Esophagus muscularis mucosa (tissue), 4 donors: ENCODE results near the gene MAMLD1. TPM values are rescaled to one million over a fixed set of nuclear protein-coding genes. Genes with fewer than 3 reads are reported as not detected.

Source experiments
- DNase-seq: peaks from one replicate; pipeline ENCODE4 v3.0.0-alpha.2; 2017; ENCODE audit errors: extremely low spot score
- H3K27ac ChIP-seq, 4 donors: fragments of 200-600 bp; sonication (generic); replicated peaks in 1 of 4; 1 replicate in 3 of 4; 2 replicates in 1 of 4; pipeline ENCODE4 v1.5.1; 2016 to 2019; ENCODE audit warnings: mild to moderate bottlenecking in 1 of 4
- H3K27me3 ChIP-seq, 4 donors: fragments of 200-600 bp; sonication (generic); one replicate each; pipeline versions ENCODE4 v1.5.1 to v1.6.0; 2016 to 2019
- H3K36me3 ChIP-seq, 4 donors: fragments of 200-600 bp; sonication (generic); one replicate each; pipeline ENCODE4 v1.5.1; 2016 to 2019
- H3K4me1 ChIP-seq, 4 donors: fragments of 200-600 bp; sonication (generic); one replicate each; pipeline ENCODE4 v1.5.1; 2016 to 2019
- H3K4me3 ChIP-seq, 4 donors: fragments of 200-600 bp; sonication (generic); 1 replicate in 2 of 4; 2 replicates in 2 of 4; pipeline ENCODE4 v1.5.1; 2016 to 2019; ENCODE audit warnings: mild to moderate bottlenecking in 4 of 4, moderate library complexity in 1 of 4
- H3K9me3 ChIP-seq, 4 donors: fragments of 200-600 bp; sonication (generic); 1 replicate in 3 of 4; 2 replicates in 1 of 4; pipeline ENCODE4 v1.5.1; 2016 to 2019
- EP300 ChIP-seq: sonication (generic); formaldehyde crosslinking; IDR thresholded peaks from one replicate; pipeline ENCODE4 v1.6.1; 2017; ENCODE audit warnings: antibody characterized with exemption
- POLR2A ChIP-seq: fragments of 450-650 bp; IDR thresholded peaks from one replicate; pipeline ENCODE4 v1.6.1; 2017; ENCODE audit warnings: antibody characterized with exemption, moderate library complexity, mild to moderate bottlenecking, low read depth
- POLR2AphosphoS5 ChIP-seq, 2 donors: sonication (generic); formaldehyde crosslinking; IDR thresholded peaks; one replicate each; pipeline ENCODE4 v1.6.1; 2017; ENCODE audit warnings: antibody characterized with exemption in 2 of 2
- WGBS: methylation state at CpG from one replicate; pipeline ENCODE4 v1.1.5; 2018; 5-methylcytosine and 5-hydroxymethylcytosine counted together
- intact Hi-C: fragments of 100-400 bp; cut with DNase I; formaldehyde crosslinking; loops from one replicate; pipeline ENCODE4 v1.15.1; 2023
- total RNA-seq, 4 donors: library from RNA; depleted of rRNA; stranded (reverse); fragments of >200 nt; gene quantifications; one replicate each; pipeline versions ENCODE4 v1.1.0 to v1.2.1, GENCODE V29; 2016
- TF ChIP-seq, protein P1 (sequence below), 3 experiments: fragments of 200-600 bp in 2 of 3; fragments of 450-650 bp in 1 of 3; sonication (generic) in 2 of 3; IDR thresholded peaks; one replicate each; pipeline ENCODE4 v1.5.1; 2017 to 2019; ENCODE audit warnings: antibody characterized with exemption in 3 of 3, mild to moderate bottlenecking in 2 of 3, moderate library complexity in 1 of 3

MAMLD1 gene
- total RNA-seq, 4 donors from 2014 or later = 1.6 to 5.3 (median 3.3) TPM

DNA sequence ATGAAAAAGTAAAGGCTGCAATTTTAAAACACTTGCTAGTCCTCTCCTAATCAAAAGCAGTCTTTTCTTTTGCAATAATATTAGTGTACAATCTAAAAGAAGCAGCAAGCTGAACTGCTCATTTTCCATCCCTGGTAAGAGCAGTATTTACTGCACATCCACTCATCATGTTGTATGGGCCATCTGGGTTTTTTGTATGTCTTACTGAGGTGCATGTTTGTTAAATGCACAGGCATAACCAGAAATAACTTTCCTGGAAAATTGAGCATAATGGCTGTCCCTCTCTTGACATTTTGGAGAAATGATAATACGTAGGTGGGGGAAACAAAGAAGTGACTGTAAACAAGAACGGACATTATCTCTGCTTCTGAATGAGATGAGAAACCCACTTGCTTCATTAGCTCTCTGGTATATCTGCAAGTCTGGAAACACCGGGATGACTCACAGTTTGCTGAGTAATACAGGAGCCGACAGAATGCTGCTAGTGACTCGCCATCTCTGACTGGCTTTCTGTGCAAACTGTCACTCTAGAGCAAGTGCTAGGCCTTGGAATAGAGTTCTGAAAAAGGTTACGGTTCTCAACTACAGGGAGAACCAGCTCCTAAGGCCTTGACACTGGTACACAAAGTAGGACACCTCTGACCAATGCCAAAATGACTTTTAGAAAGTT lies 119.6 kb downstream of the MAMLD1 start:
- 47% methylated on average over 4 of the region's 6 CpGs for WGBS
- H3K4me3 ChIP-seq = no peak overlapping the region
- intact Hi-C loops = loop anchor here (10.0 kb wide), 1 partner anchor 118 kb away; the partner anchor contains the start of gene MAMLD1
- H3K4me1 ChIP-seq = no peaks in the 10 kb centered on the region
- TF ChIP-seq POLR2AphosphoS5 (IDR thresholded peaks at IDR 0.05) (no peak), POLR2A (no peak), EP300 (no peak)
- TF ChIP-seq, protein P1, sequence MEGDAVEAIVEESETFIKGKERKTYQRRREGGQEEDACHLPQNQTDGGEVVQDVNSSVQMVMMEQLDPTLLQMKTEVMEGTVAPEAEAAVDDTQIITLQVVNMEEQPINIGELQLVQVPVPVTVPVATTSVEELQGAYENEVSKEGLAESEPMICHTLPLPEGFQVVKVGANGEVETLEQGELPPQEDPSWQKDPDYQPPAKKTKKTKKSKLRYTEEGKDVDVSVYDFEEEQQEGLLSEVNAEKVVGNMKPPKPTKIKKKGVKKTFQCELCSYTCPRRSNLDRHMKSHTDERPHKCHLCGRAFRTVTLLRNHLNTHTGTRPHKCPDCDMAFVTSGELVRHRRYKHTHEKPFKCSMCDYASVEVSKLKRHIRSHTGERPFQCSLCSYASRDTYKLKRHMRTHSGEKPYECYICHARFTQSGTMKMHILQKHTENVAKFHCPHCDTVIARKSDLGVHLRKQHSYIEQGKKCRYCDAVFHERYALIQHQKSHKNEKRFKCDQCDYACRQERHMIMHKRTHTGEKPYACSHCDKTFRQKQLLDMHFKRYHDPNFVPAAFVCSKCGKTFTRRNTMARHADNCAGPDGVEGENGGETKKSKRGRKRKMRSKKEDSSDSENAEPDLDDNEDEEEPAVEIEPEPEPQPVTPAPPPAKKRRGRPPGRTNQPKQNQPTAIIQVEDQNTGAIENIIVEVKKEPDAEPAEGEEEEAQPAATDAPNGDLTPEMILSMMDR (IDR thresholded peaks at IDR 0.05) = no peak
- no peaks in the 10 kb centered on the region for H3K36me3 ChIP-seq
- no peak for DNase-seq
- no peaks in the 10 kb centered on the region for H3K27me3 ChIP-seq
- H3K9me3 ChIP-seq = no peaks in the 10 kb centered on the region
- H3K27ac ChIP-seq = no peak overlapping the region

DNA sequence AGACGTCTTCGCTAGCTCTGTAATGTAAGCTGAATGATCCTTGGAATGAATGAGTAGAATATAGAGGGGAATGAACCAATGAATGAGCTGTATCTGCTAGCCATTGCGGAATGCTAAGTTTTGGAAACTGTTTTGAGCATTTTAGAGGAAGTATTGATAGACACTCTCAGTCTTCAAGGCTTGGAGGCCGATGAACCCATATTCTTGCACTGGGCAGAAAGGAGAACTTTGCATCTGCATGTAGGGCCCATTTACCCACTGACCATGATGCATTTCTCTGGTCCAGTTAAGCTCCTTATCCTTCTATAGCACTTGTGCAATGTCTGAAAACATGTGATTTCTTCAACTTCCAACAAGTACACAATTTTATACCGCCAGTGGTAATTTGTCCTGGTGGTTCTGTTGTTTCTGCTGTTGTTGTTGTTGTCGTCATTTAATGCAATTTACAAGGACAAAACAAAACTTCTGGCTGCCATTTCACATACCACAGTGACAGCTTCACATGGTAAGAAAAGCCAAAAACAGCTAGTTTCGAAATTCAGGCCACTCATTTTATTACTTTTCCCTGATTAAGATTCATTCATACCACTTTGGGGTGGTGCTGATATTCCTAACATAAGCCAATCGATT lies 120.4 kb downstream of the MAMLD1 start:
- WGBS = 72% methylated on average over 8 of the region's 8 CpGs
- Histone ChIP-seq H3K27ac (no peak overlapping the region), H3K4me3 (no peak overlapping the region), H3K36me3 (no peaks in the 10 kb centered on the region), H3K9me3 (no peaks in the 10 kb centered on the region), H3K27me3 (no peaks in the 10 kb centered on the region), H3K4me1 (no peaks in the 10 kb centered on the region)
- intact Hi-C loops = loop anchor here (10.0 kb wide), 1 partner anchor 119 kb away; the partner anchor contains the start of gene MAMLD1
- DNase-seq = no peak
- TF ChIP-seq POLR2AphosphoS5 (IDR thresholded peaks at IDR 0.05) (no peak), EP300 (no peak), POLR2A (no peak)
- TF ChIP-seq, protein P1 (IDR thresholded peaks at IDR 0.05) = no peak

DNA sequence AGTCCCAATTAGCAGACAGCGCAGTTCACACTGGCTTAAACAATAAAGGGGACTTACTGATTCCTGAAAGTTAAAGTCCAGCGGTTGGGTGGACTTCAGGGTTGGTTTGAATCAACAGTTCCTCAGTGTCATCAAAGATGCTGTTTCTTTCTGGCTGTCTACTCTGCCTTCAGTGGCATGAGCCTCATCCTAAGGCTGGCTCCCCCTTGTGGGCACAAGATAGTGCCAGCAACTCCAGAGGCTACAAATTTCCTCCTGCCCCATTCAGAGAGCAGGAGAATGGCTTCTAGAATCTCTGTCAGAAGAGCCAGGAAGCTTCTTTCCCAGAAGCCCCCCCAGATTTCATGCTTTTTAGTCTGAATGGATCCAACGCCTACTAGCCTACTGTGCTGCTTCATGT lies 122.9 kb downstream of the MAMLD1 start:
- Histone ChIP-seq H3K27ac (no peak overlapping the region), H3K27me3 (no peaks in the 10 kb centered on the region), H3K4me3 (no peak overlapping the region), H3K9me3 (no peaks in the 10 kb centered on the region), H3K4me1 (no peaks in the 10 kb centered on the region), H3K36me3 (no peaks in the 10 kb centered on the region)
- 44% methylated on average over 3 of the region's 3 CpGs for WGBS
- TF ChIP-seq, protein P1 (IDR thresholded peaks at IDR 0.05) = peak; percentile 40 to 58 (median 44)
- no peak for TF ChIP-seq POLR2AphosphoS5 (IDR thresholded peaks at IDR 0.05)
- no peak for DNase-seq
- intact Hi-C loops = loop anchor here (10.0 kb wide), 1 partner anchor 121 kb away; the partner anchor contains the start of gene MAMLD1

GRCh38 chrX:150487369-150488094 lies 124.4 kb downstream of the MAMLD1 start:
- no peak for DNase-seq
- H3K36me3 ChIP-seq = no peaks in the 10 kb centered on the region
- intact Hi-C loops = loop anchor here (10.0 kb wide), 1 partner anchor 123 kb away; the partner anchor contains the start of gene MAMLD1

More at GRCh38 chrX:150487369-150488094, 124.4 kb downstream of the MAMLD1 start:
- Histone ChIP-seq H3K27ac (no peak overlapping the region), H3K4me3 (no peak overlapping the region), H3K9me3 (no peaks in the 10 kb centered on the region), H3K4me1 (no peaks in the 10 kb centered on the region), H3K27me3 (no peaks in the 10 kb centered on the region)
- no peak for TF ChIP-seq POLR2AphosphoS5 (IDR thresholded peaks at IDR 0.05)
- TF ChIP-seq EP300 = no peak
- TF ChIP-seq, protein P1 (IDR thresholded peaks at IDR 0.05) = no peak
- no peak for TF ChIP-seq POLR2A
- 75% methylated on average over 5 of the region's 5 CpGs for WGBS
